Natural killer cell treated with Interleukin-12 subunit alpha and Interleukin-12 subunit beta and Interleukin-15 and Interleukin-18, amount 100 ng/mL, for 72 hours (primary cell): ENCODE results near the gene FGD5. TPM values are rescaled to one million over a fixed set of nuclear protein-coding genes. Genes with fewer than 3 reads are reported as not detected.

Source experiments
- ATAC-seq, 2 donors: fragments of 150-1000 bp; cut with Tn5 transposase in 1 of 2; sonication (Bioruptor Pico), chemical (Tn5 transposase) in 1 of 2; 2 replicates each; pipeline ENCODE4 v1.10.0; 2021
- DNase-seq: peaks from one replicate; pipeline ENCODE4 v3.0.0; 2022; ENCODE audit warnings: low spot score
- H3K27ac Mint-ChIP-seq, 2 donors: 1 replicate in 1 of 2; 2 replicates in 1 of 2; pipeline ENCODE4 v1.8.0; 2022; ENCODE audit warnings: mixed read lengths in 2 of 2, mild to moderate bottlenecking in 1 of 2, moderate library complexity in 1 of 2
- H3K27me3 Mint-ChIP-seq, 2 donors: 1 replicate in 1 of 2; 2 replicates in 1 of 2; pipeline ENCODE4 v1.8.0; 2022; ENCODE audit warnings: mixed read lengths in 2 of 2
- H3K36me3 Mint-ChIP-seq: one replicate; pipeline ENCODE4 v1.8.0; 2022; ENCODE audit warnings: mixed read lengths
- H3K4me1 Mint-ChIP-seq, 2 donors: 1 replicate in 1 of 2; 2 replicates in 1 of 2; pipeline ENCODE4 v1.8.0; 2022; ENCODE audit warnings: low read depth in 2 of 2, mixed read lengths in 2 of 2, mild to moderate bottlenecking in 1 of 2
- H3K4me3 Mint-ChIP-seq: one replicate; pipeline ENCODE4 v1.8.0; 2022; ENCODE audit warnings: mixed read lengths
- H3K9me3 Mint-ChIP-seq: 2 replicates; pipeline ENCODE4 v1.8.0; 2022; ENCODE audit warnings: mixed read lengths
- total RNA-seq, 2 donors: library from RNA; stranded (reverse); gene quantifications; one replicate each; pipeline ENCODE4 v1.2.3, GENCODE V29; 2022

Gene FGD5, protein sequence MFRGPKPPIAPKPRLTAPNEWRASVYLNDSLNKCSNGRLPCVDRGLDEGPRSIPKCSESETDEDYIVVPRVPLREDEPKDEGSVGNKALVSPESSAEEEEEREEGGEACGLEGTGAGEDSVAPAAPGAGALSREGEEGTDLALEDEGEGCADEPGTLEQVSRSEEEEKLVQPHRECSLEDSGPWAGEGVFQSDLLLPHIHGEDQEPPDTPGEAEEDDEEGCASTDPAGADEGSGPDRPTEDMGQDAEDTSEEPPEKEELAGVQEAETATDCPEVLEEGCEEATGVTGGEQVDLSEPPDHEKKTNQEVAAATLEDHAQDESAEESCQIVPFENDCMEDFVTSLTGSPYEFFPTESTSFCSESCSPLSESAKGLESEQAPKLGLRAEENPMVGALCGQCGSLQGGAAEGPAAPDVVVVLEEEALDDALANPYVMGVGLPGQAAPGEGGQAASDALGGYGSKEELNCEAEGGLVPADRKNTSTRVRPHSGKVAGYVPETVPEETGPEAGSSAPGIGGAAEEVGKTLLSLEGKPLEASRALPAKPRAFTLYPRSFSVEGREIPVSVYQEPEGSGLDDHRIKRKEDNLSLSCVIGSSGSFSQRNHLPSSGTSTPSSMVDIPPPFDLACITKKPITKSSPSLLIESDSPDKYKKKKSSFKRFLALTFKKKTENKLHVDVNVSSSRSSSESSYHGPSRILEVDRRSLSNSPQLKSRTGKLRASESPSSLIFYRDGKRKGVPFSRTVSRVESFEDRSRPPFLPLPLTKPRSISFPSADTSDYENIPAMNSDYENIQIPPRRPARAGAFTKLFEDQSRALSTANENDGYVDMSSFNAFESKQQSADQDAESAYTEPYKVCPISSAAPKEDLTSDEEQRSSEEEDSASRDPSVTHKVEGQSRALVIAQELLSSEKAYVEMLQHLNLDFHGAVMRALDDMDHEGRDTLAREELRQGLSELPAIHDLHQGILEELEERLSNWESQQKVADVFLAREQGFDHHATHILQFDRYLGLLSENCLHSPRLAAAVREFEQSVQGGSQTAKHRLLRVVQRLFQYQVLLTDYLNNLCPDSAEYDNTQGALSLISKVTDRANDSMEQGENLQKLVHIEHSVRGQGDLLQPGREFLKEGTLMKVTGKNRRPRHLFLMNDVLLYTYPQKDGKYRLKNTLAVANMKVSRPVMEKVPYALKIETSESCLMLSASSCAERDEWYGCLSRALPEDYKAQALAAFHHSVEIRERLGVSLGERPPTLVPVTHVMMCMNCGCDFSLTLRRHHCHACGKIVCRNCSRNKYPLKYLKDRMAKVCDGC (N-terminal part only)
- not detected for total RNA-seq

GRCh38 chr3:14818804-14819500, at the start of gene FGD5:
FGD5 (plus strand) TSS chr3:14818962; CDS start chr3:14819072, 110 bp downstream.
- Mint-ChIP-seq H3K9me3 (no peaks in the 10 kb centered on the region), H3K4me3 (no peak within 1 kb of the TSS), H3K4me1 (no peaks in the 10 kb centered on the region), H3K27me3 (peaks cover 11 to 12% of the 10 kb centered on the region in 2 donors), H3K36me3 (no peaks in the 10 kb centered on the region), H3K27ac (no peak within 1 kb of the TSS)
- DNase-seq (no peak), ATAC-seq (no peak)

DNA sequence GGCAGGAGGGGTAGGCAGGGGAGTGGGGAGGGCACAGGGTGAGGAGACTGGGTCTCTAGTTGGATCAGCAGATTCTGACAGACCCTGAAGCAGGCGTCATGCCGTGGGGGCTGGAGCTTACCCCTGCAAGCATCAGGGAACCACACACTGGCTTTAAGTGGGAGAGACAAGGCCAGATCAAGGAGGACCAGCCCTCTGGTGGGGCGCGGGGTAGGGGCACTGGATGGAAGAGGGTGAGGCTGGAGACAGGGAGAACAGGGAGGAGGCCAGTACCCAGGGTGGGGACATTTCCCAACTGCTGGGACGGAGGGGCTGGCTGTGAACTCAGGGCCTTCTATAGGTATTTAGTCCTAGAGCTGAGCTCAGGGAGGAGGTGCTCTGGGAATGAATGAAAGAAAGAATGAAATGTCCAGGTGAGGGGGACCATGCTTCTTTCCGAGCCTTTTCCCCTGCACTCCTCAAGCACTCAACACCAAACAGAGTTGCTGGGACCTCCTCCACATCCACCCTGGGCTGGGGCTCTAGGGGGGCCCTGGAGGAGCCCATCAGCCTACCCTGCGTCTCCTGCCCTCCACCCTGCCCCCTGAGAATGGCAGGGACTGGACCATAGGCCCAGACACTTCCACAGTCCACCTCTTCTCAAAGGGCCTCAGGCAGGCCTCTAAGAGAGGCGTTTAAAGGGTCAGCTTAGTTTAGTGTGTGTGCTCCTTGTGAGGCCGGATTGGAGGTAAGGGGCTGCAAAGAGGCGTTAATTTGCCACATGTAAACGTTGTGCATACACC, 49.0 kb upstream of the FGD5 start:
- no peaks in the 10 kb centered on the region for H3K36me3 Mint-ChIP-seq
- H3K27me3 Mint-ChIP-seq = peaks cover 0 to 2% of the 10 kb centered on the region in 2 donors
- H3K4me1 Mint-ChIP-seq = no peaks in the 10 kb centered on the region
- no peak overlapping the region for H3K27ac Mint-ChIP-seq
- DNase-seq (no peak), ATAC-seq (no peak)
- no peak overlapping the region for H3K4me3 Mint-ChIP-seq
- H3K9me3 Mint-ChIP-seq = no peaks in the 10 kb centered on the region

- Mint-ChIP-seq H3K27ac (no peak overlapping the region), H3K27me3 (peaks cover 2% of the 10 kb centered on the region in 2 donors), H3K4me1 (no peaks in the 10 kb centered on the region), H3K36me3 (no peaks in the 10 kb centered on the region), H3K4me3 (no peak overlapping the region), H3K9me3 (no peaks in the 10 kb centered on the region)
- ATAC-seq = no peak
- no peak for DNase-seq
Observed at GRCh38 chr3:14770591-14770990, 48.2 kb upstream of the FGD5 start.

GRCh38 chr3:14771593-14772497, 46.9 kb upstream of the FGD5 start:
- Mint-ChIP-seq H3K27ac (no peak overlapping the region), H3K4me3 (no peak overlapping the region), H3K9me3 (no peaks in the 10 kb centered on the region), H3K4me1 (no peaks in the 10 kb centered on the region), H3K36me3 (no peaks in the 10 kb centered on the region), H3K27me3 (peaks cover 4 to 6% of the 10 kb centered on the region in 2 donors)
- ATAC-seq (no peak), DNase-seq (no peak)

DNA sequence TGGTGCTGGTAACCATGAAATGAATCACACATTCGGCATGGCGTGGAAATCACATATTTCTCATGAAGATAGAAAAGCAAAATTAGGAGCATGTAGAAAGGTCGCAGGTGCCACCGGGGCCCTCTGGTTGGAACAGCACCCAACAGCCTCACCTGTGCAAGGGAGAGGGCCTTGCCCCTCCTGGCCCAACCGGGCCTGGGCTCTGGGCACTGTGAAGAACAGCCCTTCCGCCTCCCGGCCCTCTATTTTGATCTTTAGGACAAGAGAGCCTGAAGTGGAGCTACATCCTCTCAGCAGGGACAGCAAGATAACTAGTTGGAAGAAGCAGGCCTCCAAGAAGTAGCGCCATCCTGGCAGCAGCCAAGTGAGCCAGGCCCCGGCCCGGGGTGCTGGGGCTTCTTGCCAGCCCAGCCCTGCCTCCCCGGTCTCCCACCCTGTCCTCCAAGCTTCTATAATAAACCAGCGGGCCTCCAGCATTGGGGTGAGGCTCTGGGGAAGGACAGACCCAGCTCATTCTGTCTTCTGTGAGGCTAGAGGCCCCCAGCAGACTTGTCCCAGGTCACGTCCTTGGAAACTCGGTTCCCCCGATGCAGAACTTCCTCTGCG, 46.1 kb upstream of the FGD5 start:
- Mint-ChIP-seq H3K9me3 (no peaks in the 10 kb centered on the region), H3K27ac (no peak overlapping the region), H3K36me3 (no peaks in the 10 kb centered on the region), H3K4me3 (no peak overlapping the region), H3K27me3 (peaks cover 4 to 6% of the 10 kb centered on the region in 2 donors), H3K4me1 (no peaks in the 10 kb centered on the region)
- no peak for ATAC-seq
- no peak for DNase-seq

- H3K27ac Mint-ChIP-seq = no peak overlapping the region
Observed at GRCh38 chr3:14773281-14773680, 45.5 kb upstream of the FGD5 start.

DNA sequence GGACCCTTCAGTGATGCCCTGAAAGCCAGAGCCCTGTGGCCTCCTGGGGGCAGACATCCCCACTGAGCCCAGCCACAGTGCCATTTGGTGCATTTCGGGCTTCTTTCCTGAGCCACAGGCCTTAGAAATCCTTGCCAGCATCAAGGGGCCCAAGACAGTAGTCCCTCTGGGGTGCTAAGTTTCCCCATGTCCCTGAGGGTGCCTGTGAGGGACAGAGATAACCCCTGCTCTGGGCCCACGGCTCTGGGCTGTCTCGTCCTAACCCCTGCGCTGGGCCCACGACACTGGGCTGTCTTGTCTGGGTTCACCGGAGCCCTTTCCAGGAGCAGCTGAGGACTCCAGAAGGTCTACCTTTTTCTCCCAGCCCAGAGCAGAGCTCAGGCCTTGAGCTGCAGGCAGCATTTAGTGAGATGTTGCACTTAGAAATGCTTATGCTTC, 45.1 kb upstream of the FGD5 start:
- DNase-seq = peak; percentile 42
- H3K9me3 Mint-ChIP-seq = peaks cover 2% of the 10 kb centered on the region
- no peak overlapping the region for H3K4me3 Mint-ChIP-seq
- ATAC-seq = no peak
- peaks cover 6 to 16% of the 10 kb centered on the region in 2 donors for H3K27me3 Mint-ChIP-seq
- H3K27ac Mint-ChIP-seq = no peak overlapping the region
- H3K4me1 Mint-ChIP-seq = no peaks in the 10 kb centered on the region
- H3K36me3 Mint-ChIP-seq = peaks cover 3% of the 10 kb centered on the region

More at GRCh38 chr3:14773281-14773680, 45.5 kb upstream of the FGD5 start:
- H3K9me3 Mint-ChIP-seq = no peaks in the 10 kb centered on the region
- ATAC-seq (no peak), DNase-seq (no peak)
- H3K4me3 Mint-ChIP-seq = no peak overlapping the region
- no peaks in the 10 kb centered on the region for H3K4me1 Mint-ChIP-seq
- H3K36me3 Mint-ChIP-seq = no peaks in the 10 kb centered on the region
- H3K27me3 Mint-ChIP-seq = peaks cover 4 to 12% of the 10 kb centered on the region in 2 donors

GRCh38 chr3:14774431-14774830, 44.3 kb upstream of the FGD5 start:
- peaks cover 4% of the 10 kb centered on the region for H3K9me3 Mint-ChIP-seq
- peaks cover 8 to 23% of the 10 kb centered on the region in 2 donors for H3K27me3 Mint-ChIP-seq
- no peak overlapping the region for H3K4me3 Mint-ChIP-seq
- H3K27ac Mint-ChIP-seq = no peak overlapping the region
- DNase-seq (peak; percentile 38), ATAC-seq (no peak)
- H3K36me3 Mint-ChIP-seq = peaks cover 8% of the 10 kb centered on the region
- no peaks in the 10 kb centered on the region for H3K4me1 Mint-ChIP-seq

- H3K36me3 Mint-ChIP-seq = peaks cover 8% of the 10 kb centered on the region
- DNase-seq (peak; percentile 22), ATAC-seq (no peak)
- H3K27me3 Mint-ChIP-seq = peaks cover 8 to 29% of the 10 kb centered on the region in 2 donors
- H3K9me3 Mint-ChIP-seq = peaks cover 4% of the 10 kb centered on the region
- H3K27ac Mint-ChIP-seq = no peak overlapping the region
- H3K4me3 Mint-ChIP-seq = no peak overlapping the region
- H3K4me1 Mint-ChIP-seq = no peaks in the 10 kb centered on the region
Observed at GRCh38 chr3:14775011-14775410, 43.8 kb upstream of the FGD5 start.

DNA sequence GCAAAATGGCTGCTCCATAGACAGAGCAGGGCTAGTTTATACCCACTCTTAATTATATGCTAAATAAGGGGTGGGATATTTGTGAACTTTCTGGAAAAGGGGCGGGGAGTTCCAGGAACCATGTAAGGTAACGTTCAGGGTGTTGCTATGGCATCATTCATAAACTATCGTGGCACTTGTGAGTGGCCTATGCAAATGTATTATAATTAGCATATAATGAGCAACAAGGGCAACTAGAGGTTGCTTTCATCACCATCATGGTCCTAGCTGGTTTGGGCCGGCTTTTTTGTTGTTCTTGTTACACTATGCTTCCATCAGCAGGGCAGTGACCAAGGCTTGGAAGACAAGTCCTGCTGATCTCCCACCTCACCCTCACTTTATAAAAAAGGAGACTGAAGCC, 43.2 kb upstream of the FGD5 start:
- ATAC-seq = no peak
- H3K27ac Mint-ChIP-seq = no peak overlapping the region
- H3K4me3 Mint-ChIP-seq = no peak overlapping the region
- DNase-seq = no peak
- peaks cover 8% of the 10 kb centered on the region for H3K36me3 Mint-ChIP-seq
- H3K27me3 Mint-ChIP-seq = peaks cover 8 to 29% of the 10 kb centered on the region in 2 donors
- H3K4me1 Mint-ChIP-seq = no peaks in the 10 kb centered on the region
- peaks cover 4% of the 10 kb centered on the region for H3K9me3 Mint-ChIP-seq

GRCh38 chr3:14779069-14779685, 39.6 kb upstream of the FGD5 start:
- Mint-ChIP-seq H3K36me3 (peaks cover 8% of the 10 kb centered on the region), H3K9me3 (peaks cover 4% of the 10 kb centered on the region), H3K4me1 (no peaks in the 10 kb centered on the region), H3K4me3 (no peak overlapping the region), H3K27ac (no peak overlapping the region), H3K27me3 (peaks cover 7 to 29% of the 10 kb centered on the region in 2 donors)
- no peak for ATAC-seq
- DNase-seq = no peak
